ENCODE measurements around the gene KDM6A.

DNA sequence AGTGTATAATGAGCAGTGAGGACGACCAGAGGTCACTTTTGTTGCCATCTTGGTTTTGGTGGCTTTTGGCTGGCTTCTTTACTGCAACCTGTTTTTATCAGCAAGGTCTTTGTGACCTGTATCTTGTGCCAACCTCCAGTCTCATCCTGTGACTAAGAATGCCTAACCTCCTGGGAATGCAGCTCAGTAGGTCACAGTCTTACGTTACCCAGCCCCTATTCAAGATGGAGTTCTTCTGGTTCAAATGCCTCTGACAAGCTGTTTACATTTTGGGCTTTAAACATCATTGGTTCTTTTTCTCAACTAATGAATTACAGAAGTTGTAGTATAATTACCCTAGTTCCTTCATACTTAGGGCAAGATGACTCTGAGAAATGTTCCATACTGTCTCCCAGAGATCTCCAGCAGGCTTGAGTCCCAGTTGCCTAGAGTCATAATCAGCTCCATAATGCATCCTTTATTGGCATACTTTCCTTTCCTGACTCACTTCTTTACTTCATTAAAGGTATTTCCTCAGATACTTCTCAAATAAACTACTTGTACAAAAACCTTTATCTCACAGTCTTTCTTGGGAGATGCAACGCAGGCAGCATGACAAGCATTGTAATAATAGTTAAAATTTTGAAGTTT is 136.5 kb downstream of the KDM6A start:
- no peak for TF ChIP-seq POLR2A (IDR thresholded peaks at IDR 0.05)
- TF ChIP-seq, protein P1, sequence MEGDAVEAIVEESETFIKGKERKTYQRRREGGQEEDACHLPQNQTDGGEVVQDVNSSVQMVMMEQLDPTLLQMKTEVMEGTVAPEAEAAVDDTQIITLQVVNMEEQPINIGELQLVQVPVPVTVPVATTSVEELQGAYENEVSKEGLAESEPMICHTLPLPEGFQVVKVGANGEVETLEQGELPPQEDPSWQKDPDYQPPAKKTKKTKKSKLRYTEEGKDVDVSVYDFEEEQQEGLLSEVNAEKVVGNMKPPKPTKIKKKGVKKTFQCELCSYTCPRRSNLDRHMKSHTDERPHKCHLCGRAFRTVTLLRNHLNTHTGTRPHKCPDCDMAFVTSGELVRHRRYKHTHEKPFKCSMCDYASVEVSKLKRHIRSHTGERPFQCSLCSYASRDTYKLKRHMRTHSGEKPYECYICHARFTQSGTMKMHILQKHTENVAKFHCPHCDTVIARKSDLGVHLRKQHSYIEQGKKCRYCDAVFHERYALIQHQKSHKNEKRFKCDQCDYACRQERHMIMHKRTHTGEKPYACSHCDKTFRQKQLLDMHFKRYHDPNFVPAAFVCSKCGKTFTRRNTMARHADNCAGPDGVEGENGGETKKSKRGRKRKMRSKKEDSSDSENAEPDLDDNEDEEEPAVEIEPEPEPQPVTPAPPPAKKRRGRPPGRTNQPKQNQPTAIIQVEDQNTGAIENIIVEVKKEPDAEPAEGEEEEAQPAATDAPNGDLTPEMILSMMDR (IDR thresholded peaks at IDR 0.05): no peak

Data from body of pancreas (tissue), 4 donors.